Stimulated activated CD4-positive, alpha-beta T cell treated with anti-CD3 and anti-CD28 coated beads, Interleukin-2, amount 100 ng/mL, for 48 hours (primary cell): ENCODE measurements around the gene LRMDA.

ENCODE experiments used
- DNase-seq, 2 donors: peaks; one replicate each; pipeline ENCODE4 v3.0.0-alpha.2; 2020

LRMDA gene

DNA sequence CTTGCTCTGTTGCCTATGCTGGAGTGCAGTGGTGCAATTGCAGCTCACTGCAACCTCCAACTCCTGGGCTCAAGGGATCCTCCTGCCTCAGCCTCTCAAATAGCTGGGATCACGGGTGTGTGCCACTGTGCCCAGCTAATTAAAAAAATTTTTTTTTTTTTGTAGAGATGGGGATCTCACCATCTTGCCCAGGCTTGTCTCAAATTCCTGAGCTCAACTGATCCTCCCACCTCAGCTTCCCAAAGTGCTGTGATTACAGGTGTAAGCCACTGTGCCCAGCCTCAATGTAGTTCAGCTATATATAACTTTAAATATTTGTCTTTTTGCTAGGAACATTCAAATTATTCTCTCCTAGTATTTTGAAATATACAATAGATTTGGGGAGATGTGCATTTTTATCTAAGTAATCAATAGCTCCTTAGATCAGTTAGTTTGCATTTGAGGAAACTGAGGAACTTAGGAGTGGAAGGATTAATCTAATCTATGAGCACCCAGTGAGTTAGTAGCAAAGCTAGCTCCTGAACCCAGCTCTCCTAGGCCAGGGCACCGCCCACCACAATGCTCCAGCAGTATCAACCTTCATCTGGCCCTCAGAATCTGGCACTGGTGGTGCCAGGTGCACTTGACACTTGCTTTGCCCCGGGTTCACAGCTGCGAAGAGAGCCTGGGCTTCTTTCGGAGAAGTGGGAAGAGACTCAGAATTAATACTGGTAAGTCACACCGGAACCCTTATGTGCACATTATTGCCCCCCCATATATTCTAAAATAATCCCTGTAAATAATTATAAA is 5.9 kb upstream of the LRMDA start:
- no peak for DNase-seq

- DNase-seq: no peak
Measured at GRCh38 chr10:75426880-75427279, 4.5 kb upstream of the LRMDA start.

DNA sequence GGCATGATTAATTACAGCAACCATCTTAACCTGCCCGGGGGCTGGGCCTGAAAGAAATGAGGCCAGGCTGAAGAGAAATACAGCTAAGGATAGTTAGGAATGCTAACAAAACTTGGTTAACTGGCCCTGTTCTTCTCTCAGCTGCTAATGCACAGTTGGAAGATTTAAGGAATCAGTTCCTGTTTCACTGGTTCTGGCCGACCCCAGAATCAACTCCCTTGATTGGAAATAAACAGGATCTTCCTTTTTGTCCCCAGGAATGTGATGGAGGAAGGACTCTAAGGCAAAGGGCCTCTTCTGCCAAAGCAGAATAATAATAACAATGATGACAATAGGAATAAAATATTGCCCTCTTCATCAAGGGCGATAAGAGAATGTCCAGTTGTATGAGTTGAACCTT is 3.5 kb upstream of the LRMDA start:
- no peak for DNase-seq

DNA sequence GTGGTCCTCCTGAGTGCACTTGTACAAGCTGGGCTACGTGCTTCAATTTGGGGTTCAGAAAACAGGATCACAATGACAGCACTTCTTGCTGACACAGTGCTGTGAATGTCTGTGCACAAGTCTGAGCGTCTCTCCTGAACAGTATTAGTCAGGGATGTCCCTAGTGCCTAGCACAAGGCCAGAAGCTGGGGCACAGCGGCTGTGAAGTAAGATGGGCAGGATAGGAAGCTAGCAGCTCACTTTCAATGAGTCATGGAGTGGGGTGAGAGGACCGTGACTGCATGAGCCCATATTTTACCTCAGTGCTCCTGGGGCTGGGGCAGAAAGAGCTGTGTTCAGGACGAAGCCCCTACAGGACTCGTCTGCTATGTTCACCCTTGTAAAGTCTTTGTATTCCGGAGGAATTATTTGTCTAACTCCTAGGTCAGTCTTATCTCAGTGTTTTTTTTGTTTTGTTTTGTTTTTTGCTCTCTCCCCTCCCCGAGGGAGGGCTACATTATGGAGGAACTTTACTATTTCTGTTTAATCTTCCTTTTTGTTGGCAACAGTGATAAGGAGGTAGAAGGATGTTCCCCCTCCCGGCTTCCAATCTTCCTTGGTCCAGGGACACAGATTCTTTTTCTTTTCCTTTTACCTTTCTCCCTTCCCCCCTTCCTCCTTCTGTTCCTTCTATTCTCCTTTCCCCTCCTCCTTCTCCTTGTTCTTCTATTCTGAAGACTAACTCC is 2.8 kb upstream of the LRMDA start:
- DNase-seq: no peak

- DNase-seq: no peak
Measured at GRCh38 chr10:75429159-75429827, 2.1 kb upstream of the LRMDA start.

- DNase-seq: no peak
Measured at GRCh38 chr10:75430000-75430763, 1.2 kb upstream of the LRMDA start.

- DNase-seq: no peak
Measured at GRCh38 chr10:75432176-75432575, 752 bp downstream of the LRMDA start.

DNA sequence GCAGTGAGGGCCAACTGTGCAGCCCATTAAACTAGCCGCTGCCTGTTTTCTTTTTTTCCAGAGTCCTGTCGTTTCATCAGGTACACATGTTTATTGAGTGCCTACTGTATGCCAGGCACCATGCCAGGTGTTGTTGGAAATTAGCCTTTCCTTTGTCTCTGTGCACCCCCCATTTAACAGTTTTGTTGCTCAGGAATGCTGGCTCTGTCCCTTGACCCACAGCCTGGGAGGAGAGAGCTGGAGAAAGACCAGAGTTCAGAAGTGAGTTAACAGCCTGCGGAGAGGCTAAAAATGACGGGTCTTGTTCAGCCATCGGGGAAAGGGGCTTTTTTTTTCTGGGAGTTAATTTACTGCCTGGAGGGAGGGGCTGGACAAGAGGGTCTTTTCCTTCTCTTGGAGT is 1.3 kb downstream of the LRMDA start:
- DNase-seq: no peak

- no peak for DNase-seq
Measured at GRCh38 chr10:75433216-75433615, 1.8 kb downstream of the LRMDA start.

GRCh38 chr10:75434291-75434690 is 2.9 kb downstream of the LRMDA start:
- no peak for DNase-seq

DNA sequence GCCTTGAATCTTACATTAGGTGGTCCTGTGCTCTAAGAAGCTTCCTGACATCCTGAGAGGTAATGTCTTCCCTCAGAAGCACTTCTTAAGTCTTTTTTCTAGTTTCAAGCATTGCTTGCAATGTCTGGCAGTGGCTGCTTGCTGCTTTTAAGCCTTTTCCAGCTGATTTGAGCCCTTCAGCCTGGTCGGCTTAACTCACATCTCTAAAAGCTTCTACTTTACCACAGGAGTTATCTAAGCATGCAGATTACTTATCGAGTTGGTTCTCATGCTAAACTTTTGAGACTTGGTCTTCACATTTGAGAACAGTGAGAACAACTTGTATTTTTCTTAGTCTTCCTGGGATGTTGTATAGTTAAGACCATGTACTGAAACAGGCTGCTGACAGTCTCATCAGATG is 3.9 kb downstream of the LRMDA start:
- DNase-seq: no peak

DNA sequence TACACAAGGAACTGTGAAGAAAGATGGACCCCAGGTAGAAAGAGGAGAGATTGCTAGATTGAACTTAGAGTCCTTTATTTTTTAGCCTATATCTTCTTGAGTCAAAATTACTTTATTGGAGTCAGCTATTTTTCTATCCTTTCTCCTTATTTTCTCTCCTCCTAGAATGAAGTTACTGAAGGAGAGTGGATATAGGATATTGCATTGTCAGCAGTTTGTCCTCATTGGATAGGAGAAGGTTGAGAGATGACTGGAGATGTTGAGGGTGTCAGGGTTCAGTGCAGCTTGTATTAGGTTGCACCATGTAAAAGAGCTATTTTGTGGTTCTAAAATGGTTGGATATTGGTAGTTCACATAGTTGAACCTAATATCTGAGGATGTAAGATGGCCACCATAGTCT is 5.5 kb downstream of the LRMDA start:
- DNase-seq: no peak

- DNase-seq: no peak
Measured at GRCh38 chr10:75437693-75438092, 6.3 kb downstream of the LRMDA start.

DNA sequence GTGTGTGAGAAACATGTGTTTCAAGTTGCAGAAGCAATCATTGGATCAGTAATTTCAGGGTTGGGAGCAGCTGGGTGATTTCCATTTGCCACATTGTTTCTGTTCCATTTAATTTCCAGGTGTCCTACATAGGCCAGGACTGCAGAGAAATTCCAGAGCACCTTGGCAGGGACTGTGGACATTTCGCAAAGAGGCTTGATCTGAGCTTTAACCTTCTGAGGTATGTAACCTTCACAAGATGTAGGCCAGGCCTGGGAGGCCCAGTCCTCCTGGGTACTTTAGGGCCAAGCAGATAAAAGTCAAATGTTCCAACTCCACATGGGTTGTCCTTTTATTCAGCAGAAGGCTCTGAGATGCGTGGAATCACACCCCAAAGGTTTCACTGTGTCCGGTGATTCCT is 6.9 kb downstream of the LRMDA start:
- DNase-seq: no peak

DNA sequence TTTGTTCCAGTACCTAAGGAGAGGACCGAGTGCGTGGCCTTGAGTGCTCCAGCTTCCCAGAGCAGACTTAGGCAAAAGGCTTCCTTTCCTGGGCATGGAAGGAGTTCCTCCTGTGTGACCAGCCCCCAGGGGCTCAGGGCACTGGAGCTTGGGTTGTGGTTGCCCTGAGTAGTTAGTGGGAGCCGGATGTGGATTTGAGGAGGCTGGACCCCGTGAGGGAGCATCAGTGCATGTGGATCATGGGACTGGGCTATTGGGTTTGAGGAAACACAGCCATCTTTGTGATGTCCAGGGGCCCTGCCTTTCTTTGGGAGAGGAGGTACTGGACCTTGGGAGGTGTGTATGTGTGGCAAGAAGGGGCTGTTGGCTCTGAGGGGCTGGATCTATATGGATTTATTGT is 8.4 kb downstream of the LRMDA start:
- DNase-seq: no peak

DNA sequence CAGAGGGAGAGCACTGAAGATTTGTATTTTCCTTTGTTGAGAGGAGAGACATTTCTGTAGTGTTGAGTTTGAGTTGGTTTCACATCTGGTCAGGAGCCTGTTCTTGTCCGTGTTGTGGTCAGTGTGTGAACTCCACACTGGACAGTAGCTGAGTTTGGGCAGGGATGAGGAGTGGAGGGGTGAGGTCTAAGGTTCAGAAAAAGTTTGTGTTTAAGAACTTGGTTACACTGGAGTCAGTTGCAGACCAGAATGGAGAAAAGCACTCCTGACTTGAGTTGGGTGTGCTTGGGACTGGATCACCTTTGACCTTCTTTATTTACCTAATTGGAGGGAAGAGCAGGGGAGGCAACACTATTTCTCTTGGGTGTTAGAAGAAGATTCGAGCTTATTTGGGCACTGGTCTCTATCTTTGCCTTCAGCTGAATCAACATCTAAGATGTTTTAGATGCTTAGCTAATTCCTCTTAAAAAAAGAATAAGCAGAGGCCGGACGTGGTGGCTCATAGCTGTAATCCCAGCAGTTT is 8.9 kb downstream of the LRMDA start:
- no peak for DNase-seq

- DNase-seq: no peak
Measured at GRCh38 chr10:75441196-75441595, 9.8 kb downstream of the LRMDA start.

DNA sequence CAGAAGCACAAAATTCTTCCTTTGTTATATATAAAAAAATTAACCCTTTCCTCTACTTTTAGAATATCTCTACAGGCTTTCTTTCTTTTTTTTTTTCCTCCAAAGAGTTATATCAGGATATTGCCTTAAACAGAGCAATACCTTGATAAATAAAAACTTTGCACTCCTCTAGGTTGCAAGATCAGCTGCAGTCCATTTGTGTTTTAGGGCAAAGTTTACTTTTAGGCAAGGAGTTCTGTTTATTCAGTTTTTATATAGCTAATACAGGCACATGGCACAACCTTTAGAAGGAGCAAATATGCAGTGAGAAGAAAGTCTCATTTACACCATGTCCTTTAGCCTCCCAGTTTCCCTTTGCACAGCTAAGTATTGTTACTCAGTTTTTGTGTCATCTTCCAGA is 10.3 kb downstream of the LRMDA start:
- no peak for DNase-seq

DNA sequence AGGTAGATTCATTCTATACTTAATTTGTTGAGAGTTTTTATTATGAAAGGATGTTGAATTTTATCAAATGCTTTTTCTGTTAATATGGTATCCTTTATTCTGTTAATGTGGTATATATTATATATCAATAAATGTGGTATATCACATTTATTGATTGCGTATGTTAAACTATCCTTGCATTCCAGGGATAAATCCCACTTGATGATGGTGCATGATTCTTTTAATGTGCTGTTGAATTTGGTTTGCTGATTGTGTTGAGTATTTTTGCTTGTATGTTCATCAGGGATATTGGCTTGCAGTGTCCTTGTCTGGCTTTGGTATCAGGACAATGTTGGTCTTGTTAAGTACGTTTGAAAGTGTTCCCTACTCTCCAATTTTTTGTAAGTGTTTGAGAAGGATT is 11.9 kb downstream of the LRMDA start:
- DNase-seq: no peak

GRCh38 chr10:75444781-75445386 is 13.5 kb downstream of the LRMDA start:
- DNase-seq: no peak

GRCh38 chr10:75446508-75446907 is 15.1 kb downstream of the LRMDA start:
- no peak for DNase-seq

DNA sequence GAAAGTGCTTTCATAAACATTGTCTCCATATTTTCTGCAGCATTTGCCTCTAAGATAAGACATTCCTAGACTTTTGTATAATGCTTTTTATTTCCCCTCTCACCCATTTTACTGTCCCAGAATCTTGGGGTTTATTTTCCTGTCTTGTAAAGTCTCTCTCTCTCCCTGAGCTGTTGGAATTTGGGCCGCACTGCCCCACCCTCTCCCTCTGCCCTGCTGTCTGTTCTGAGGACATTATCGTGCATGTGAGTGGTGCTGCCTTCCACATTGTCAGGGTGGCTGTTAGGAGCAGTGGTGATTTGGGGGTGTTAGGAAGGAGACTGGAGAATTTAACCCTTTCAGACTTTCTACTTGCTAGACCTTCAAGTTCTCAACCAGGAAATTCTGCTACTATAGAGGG is 16.7 kb downstream of the LRMDA start:
- no peak for DNase-seq
